ENCODE data around the gene GLRA2. TPM values are rescaled to one million over a fixed set of nuclear protein-coding genes. Genes with fewer than 3 reads are reported as not detected.

The GLRA2 gene
- total RNA-seq: not detected in 2 replicates

- DNase-seq (ENCODE audit: low read depth): no peak
- TF ChIP-seq CTCF (conservative IDR thresholded peaks at IDR 0.05; ENCODE audit: low read depth, low read length): no peak
- peak within 1 kb of the TSS; percentile 27 for H3K4me3 ChIP-seq (ENCODE audit: low read depth, low read length)
Measured at GRCh38 chrX:14529290-14529989, at the start of gene GLRA2. Gene GLRA2, plus strand, starts transcription at chrX:14529536. Its CDS starts 522 bp downstream, at chrX:14530058.

GRCh38 chrX:14489437-14489836 is 39.9 kb upstream of the GLRA2 start:
- TF ChIP-seq CTCF (conservative IDR thresholded peaks at IDR 0.05; ENCODE audit: low read depth, low read length): no peak
- no peak for DNase-seq (ENCODE audit: low read depth)
- H3K4me3 ChIP-seq (ENCODE audit: low read depth, low read length): no peak overlapping the region

DNA sequence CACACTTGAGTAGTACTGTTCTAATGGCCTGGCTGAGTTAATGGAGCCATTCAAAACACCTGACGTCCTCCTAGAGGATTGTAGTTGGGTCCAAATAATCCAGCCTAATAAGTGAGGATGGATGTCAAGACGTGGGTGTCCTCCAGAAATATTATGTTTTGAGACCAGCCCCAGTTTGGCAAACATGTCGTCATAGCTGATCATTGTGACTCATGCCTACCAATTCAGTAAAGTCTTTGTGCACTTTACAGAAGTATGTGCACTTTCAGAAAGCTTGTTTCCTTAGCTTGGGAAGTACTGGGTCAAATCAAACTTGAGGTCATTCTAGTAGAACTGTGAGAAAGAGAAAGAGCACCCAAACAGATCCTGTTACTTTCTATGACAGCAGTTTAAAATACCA is 37.6 kb upstream of the GLRA2 start:
- no peak overlapping the region for H3K4me3 ChIP-seq (ENCODE audit: low read depth, low read length)
- DNase-seq (ENCODE audit: low read depth): no peak
- TF ChIP-seq CTCF (conservative IDR thresholded peaks at IDR 0.05; ENCODE audit: low read depth, low read length): no peak

DNA sequence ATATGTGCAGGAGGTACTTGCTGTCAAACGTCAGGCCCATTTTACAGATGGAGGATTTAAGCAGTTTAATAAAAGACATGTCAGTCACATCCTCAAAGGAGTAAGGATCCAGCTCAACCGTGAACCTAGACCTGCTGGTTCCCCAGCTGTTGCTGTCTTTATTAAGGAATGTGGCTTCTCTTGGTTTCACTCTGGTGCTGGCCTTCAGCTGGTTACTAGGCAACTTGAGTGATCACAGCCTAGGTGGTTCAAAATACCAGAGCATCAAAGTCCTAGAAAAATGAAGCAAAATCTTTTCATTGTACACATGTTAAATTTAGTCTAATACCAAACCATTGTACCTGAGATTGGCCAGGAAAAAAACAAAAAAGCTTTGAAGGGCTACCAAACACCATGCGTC is 32.7 kb upstream of the GLRA2 start:
- no peak for TF ChIP-seq CTCF (conservative IDR thresholded peaks at IDR 0.05; ENCODE audit: low read depth, low read length)
- no peak overlapping the region for H3K4me3 ChIP-seq (ENCODE audit: low read depth, low read length)
- no peak for DNase-seq (ENCODE audit: low read depth)

- TF ChIP-seq CTCF (conservative IDR thresholded peaks at IDR 0.05; ENCODE audit: low read depth, low read length): no peak
- no peak for DNase-seq (ENCODE audit: low read depth)
- H3K4me3 ChIP-seq (ENCODE audit: low read depth, low read length): peak overlapping the region; percentile 14
Measured at GRCh38 chrX:14497184-14497666, 32.1 kb upstream of the GLRA2 start.

DNA sequence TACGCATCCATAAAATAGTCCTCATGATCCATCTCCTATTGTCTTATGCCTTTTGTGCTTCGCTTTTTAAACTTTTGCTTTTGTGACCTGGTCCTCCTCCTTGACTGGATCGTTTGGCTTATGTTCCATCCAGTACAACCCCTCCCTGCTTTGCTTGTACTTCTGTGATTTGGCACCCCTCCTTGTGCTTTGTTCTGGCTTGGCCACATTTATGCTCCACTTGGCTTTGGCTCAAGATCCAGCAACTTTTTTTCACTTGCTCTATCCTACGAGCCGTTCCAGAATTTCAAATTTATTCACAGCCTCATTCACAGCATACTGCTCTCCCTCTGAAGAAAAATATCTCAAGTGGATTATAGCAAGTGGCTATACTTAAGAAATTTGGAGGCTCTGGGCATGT is 28.0 kb upstream of the GLRA2 start:
- H3K4me3 ChIP-seq (ENCODE audit: low read depth, low read length): no peak overlapping the region
- DNase-seq (ENCODE audit: low read depth): no peak
- no peak for TF ChIP-seq CTCF (conservative IDR thresholded peaks at IDR 0.05; ENCODE audit: low read depth, low read length)

DNA sequence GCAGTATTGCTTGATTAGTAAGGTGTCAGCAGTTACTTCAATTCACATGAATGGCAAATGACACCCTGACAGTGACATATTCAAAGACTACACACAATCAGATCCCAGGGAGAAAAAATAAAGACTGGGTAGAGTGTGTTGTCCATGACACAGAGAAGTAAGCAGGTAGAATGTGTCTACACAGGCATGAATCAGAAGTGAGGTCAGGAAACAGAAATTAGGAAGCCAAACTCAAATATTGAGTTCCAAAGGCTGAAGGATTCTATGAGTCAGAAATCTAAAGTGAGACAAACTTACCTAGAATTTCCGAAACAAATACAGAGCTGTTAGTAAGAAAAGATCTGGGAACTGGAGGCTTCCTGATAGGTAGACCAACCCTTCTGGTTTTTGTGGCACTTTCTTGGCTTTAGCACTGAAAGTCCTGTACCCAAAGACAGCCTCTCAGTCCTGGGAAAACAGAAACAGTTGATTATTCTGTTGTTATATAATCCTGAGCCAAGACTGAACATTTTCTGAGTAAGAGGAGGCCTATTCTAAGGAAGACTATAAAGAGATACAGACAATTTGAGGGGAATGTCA is 24.3 kb upstream of the GLRA2 start:
- DNase-seq (ENCODE audit: low read depth): no peak
- no peak overlapping the region for H3K4me3 ChIP-seq (ENCODE audit: low read depth, low read length)
- TF ChIP-seq CTCF (conservative IDR thresholded peaks at IDR 0.05; ENCODE audit: low read depth, low read length): no peak
